ENCODE results near the gene ELK4. TPM values are rescaled to one million over a fixed set of nuclear protein-coding genes. Genes with fewer than 3 reads are reported as not detected.

ELK4 gene
- total and polyA plus RNA-seq, 2 of the 8 experiments (the other 6 are each of a cell fraction or from before 2014, with no cell fraction given): 2.9 to 26.3 TPM

GRCh38 chr1:205636732-205637131 is 4.9 kb upstream of the ELK4 start:
- DNase-seq (ENCODE audit: low read depth in 1 of 2, low spot score in 2 of 2) (no peak), FAIRE-seq (no peak)
- H3K27me3 ChIP-seq (replicated peaks in 1 of 4; ENCODE audit: control insufficient read depth in 3 of 4, extremely low read depth in 1 of 4, insufficient read depth in 3 of 4, low read length in 3 of 4): 0 out of 7 replicates have a peak, but pooled peaks cover 0 to 2% (median 0%) of the 10 kb centered on the region in 4 experiments
- H2BK12ac ChIP-seq (ENCODE audit: low read depth, low read length): no peak overlapping the region
- H3K36me3 ChIP-seq (ENCODE audit: control insufficient read depth in 2 of 4, insufficient read depth in 4 of 4, low read length in 3 of 4): no peaks in the 10 kb centered on the region
- H3K79me2 ChIP-seq (ENCODE audit: control insufficient read depth in 1 of 2, insufficient read depth in 2 of 2, low read length in 2 of 2): no peaks in the 10 kb centered on the region
- H2AK5ac ChIP-seq (ENCODE audit: low read depth, low read length): no peak overlapping the region
- H2AFZ ChIP-seq (ENCODE audit: low read length): no peak overlapping the region
- ChIA-PET CTCF (ENCODE audit: partially characterized antibody) (interaction anchor here (0.7 to 19.2 kb wide), 11 partner anchors 8 to 341 kb away, joined by 3 to 282 read pairs (median 3); no protein-coding TSS in a partner anchor), POLR2A (ENCODE audit: partially characterized antibody) (interaction anchor here (0.7 to 2.9 kb wide), 4 partner anchors 9 to 75 kb away, joined by 3 to 11 read pairs (median 3); no protein-coding TSS in a partner anchor)
- no peak overlapping the region for H3K18ac ChIP-seq (ENCODE audit: extremely low read depth, low read length)
- no peak overlapping the region for H3K14ac ChIP-seq (ENCODE audit: insufficient read length)
- no peak overlapping the region for H3K9ac ChIP-seq (replicated peaks in 1 of 4; ENCODE audit: extremely low read depth in 1 of 4, low read depth in 3 of 4, low read length in 3 of 4)
- no peaks in the 10 kb centered on the region for H3K4me1 ChIP-seq (replicated peaks in 1 of 4; ENCODE audit: control insufficient read depth in 3 of 4, insufficient read depth in 4 of 4, low read length in 3 of 4)
- H3K56ac ChIP-seq (replicated peaks; ENCODE audit: insufficient read length, low read depth, low read length): no peak overlapping the region
- no peaks in the 10 kb centered on the region for H3K79me1 ChIP-seq (ENCODE audit: low read depth, low read length)
- no peak overlapping the region for H3K4me2 ChIP-seq (ENCODE audit: insufficient read depth in 1 of 2, low read depth in 2 of 2, low read length in 2 of 2)
- peaks cover 3% of the 10 kb centered on the region; the same call in 1 of the 2 replicates for H3K23me2 ChIP-seq (ENCODE audit: low read depth, low read length)
- no peak overlapping the region for H3K27ac ChIP-seq (ENCODE audit: low read depth, low read length)
- no peak overlapping the region for H2BK15ac ChIP-seq (ENCODE audit: low read length)
- H3K4ac ChIP-seq (replicated peaks; ENCODE audit: insufficient read length, low read depth, low read length): no peak overlapping the region
- no peak for TF ChIP-seq NRF1 (IDR thresholded peaks at IDR 0.05; ENCODE audit: low read depth, low read length)
- no peak for TF ChIP-seq CEBPB (IDR thresholded peaks at IDR 0.05; ENCODE audit: low read depth, low read length)
- TF ChIP-seq PHF8 (conservative IDR thresholded peaks at IDR 0.05; ENCODE audit: low read depth, low read length): no peak
- no peak for TF ChIP-seq BCL11A (IDR thresholded peaks at IDR 0.05; ENCODE audit: low read depth in 2 of 2, low read length in 2 of 2)
- TF ChIP-seq ASH2L (IDR thresholded peaks at IDR 0.05; ENCODE audit: low read length): no peak
- TF ChIP-seq SUZ12 (IDR thresholded peaks at IDR 0.05; ENCODE audit: low read length): no peak
- no peak for TF ChIP-seq CTBP2 (IDR thresholded peaks at IDR 0.05; ENCODE audit: borderline replicate concordance, insufficient read depth, insufficient read length, low read length)
- no peak for TF ChIP-seq CBX8 (IDR thresholded peaks at IDR 0.05; ENCODE audit: borderline replicate concordance, low read depth, low read length)
- TF ChIP-seq TBP (IDR thresholded peaks at IDR 0.05; ENCODE audit: low read depth, low read length): no peak
- TF ChIP-seq RXRA (IDR thresholded peaks at IDR 0.05; ENCODE audit: insufficient read depth, low read depth, low read length): no peak
- no peak for TF ChIP-seq TAF1 (IDR thresholded peaks at IDR 0.05; ENCODE audit: low read depth, low read length)
- no peak for TF ChIP-seq MAFK (IDR thresholded peaks at IDR 0.05; ENCODE audit: low read depth, low read length)
- TF ChIP-seq, protein P1, sequence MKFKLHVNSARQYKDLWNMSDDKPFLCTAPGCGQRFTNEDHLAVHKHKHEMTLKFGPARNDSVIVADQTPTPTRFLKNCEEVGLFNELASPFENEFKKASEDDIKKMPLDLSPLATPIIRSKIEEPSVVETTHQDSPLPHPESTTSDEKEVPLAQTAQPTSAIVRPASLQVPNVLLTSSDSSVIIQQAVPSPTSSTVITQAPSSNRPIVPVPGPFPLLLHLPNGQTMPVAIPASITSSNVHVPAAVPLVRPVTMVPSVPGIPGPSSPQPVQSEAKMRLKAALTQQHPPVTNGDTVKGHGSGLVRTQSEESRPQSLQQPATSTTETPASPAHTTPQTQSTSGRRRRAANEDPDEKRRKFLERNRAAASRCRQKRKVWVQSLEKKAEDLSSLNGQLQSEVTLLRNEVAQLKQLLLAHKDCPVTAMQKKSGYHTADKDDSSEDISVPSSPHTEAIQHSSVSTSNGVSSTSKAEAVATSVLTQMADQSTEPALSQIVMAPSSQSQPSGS (IDR thresholded peaks at IDR 0.05; ENCODE audit: low read length): no peak
- H3K9me3 ChIP-seq (ENCODE audit: insufficient read depth in 2 of 2, low read depth in 1 of 2, low read length in 1 of 2): no peaks in the 10 kb centered on the region
- H4K91ac ChIP-seq (replicated peaks; ENCODE audit: insufficient read length, low read length): no peak overlapping the region
- no peak overlapping the region for H3K4me3 ChIP-seq (ENCODE audit: extremely low read depth in 1 of 4, insufficient read depth in 2 of 4, low read depth in 3 of 4, low read length in 4 of 4)
- H3K23ac ChIP-seq (ENCODE audit: insufficient read length): no peak overlapping the region
- H2BK20ac ChIP-seq (ENCODE audit: low read length): no peak overlapping the region
- H4K20me1 ChIP-seq (replicated peaks in 1 of 2; ENCODE audit: control insufficient read depth in 1 of 2, insufficient read depth in 2 of 2, low read length in 2 of 2): peaks cover 0 to 1% of the 10 kb centered on the region in 2 experiments
- 80% methylated on average over 4 of the region's 4 CpGs; no CpG with 5 or more reads in 1 of the 2 experiments for WGBS, 2 experiments (ENCODE audit: extremely low coverage in 1 of 2, insufficient coverage in 1 of 2, insufficient read length in 1 of 2, insufficient replicate concordance in 2 of 2, low coverage in 1 of 2, low lambda C conversion rate in 2 of 2, missing lambda C conversion rate in 1 of 2)
- no peak overlapping the region for H4K5ac ChIP-seq (ENCODE audit: insufficient read length, low read depth, low read length)
- no peak overlapping the region for H2BK120ac ChIP-seq (replicated peaks; ENCODE audit: low read depth, low read length)
- H4K8ac ChIP-seq (ENCODE audit: extremely low read depth, insufficient read depth, low read length): no peak overlapping the region
- no peak overlapping the region for H2BK5ac ChIP-seq (ENCODE audit: low read depth, low read length)
